Effector memory CD4-positive, alpha-beta T cell (primary cell): ENCODE data around the gene TCL1B.

ENCODE experiments used
- DNase-seq, 3 donors: peaks; one replicate each; pipeline ENCODE4 v3.0.0-alpha.2; 2020
- H3K27ac ChIP-seq: 2 replicates; pipeline ENCODE4 v1.7.0; 2013; ENCODE audit warnings: mild to moderate bottlenecking, low read length, moderate library complexity; ENCODE audit not compliant: insufficient read depth, poor library complexity, severe bottlenecking
- H3K27me3 ChIP-seq: replicated peaks from 2 replicates; pipeline ENCODE4 v1.7.0; 2013; ENCODE audit warnings: mild to moderate bottlenecking, low read length; ENCODE audit not compliant: insufficient read depth, control insufficient read depth, poor library complexity, severe bottlenecking
- H3K36me3 ChIP-seq: 2 replicates; pipeline ENCODE4 v1.7.0; 2013; ENCODE audit warnings: mild to moderate bottlenecking, low read length, moderate library complexity; ENCODE audit not compliant: control insufficient read depth, insufficient read depth
- H3K4me1 ChIP-seq: 2 replicates; pipeline ENCODE4 v1.7.0; 2013; ENCODE audit warnings: low read length, mild to moderate bottlenecking; ENCODE audit not compliant: control insufficient read depth, insufficient read depth, poor library complexity, severe bottlenecking
- H3K4me3 ChIP-seq: 2 replicates; pipeline ENCODE4 v1.7.0; 2013; ENCODE audit warnings: low read length, low read depth, mild to moderate bottlenecking; ENCODE audit not compliant: insufficient read depth, poor library complexity, severe bottlenecking
- H3K9me3 ChIP-seq: 2 replicates; pipeline ENCODE4 v1.7.0; 2013; ENCODE audit warnings: mild to moderate bottlenecking, low read length, moderate library complexity; ENCODE audit not compliant: control insufficient read depth
- total RNA-seq, 3 donors: gene quantifications; one replicate each; lab custom pipeline; 2026; lab: John Stamatoyannopoulos, UW

TCL1B gene
- total RNA-seq = 0 reads per million in 3 donors

GRCh38 chr14:95685978-95686922 lies at the start of gene TCL1B:
TSS of gene TCL1B (plus strand) at chr14:95686426. CDS start at chr14:95686468, 42 bp downstream.
- Histone ChIP-seq H3K36me3 (no peaks in the 10 kb centered on the region), H3K4me1 (no peaks in the 10 kb centered on the region)

GRCh38 chr14:95644981-95645380 lies 41.2 kb upstream of the TCL1B start:
- Histone ChIP-seq H3K36me3 (no peaks in the 10 kb centered on the region), H3K27me3 (no peaks in the 10 kb centered on the region), H3K4me3 (no peak overlapping the region), H3K27ac (no peak overlapping the region), H3K4me1 (no peaks in the 10 kb centered on the region), H3K9me3 (no peaks in the 10 kb centered on the region)
- no peak for DNase-seq

More at GRCh38 chr14:95685978-95686922, at the start of gene TCL1B:
- Histone ChIP-seq H3K27ac (no peak within 1 kb of the TSS), H3K9me3 (no peaks in the 10 kb centered on the region), H3K4me3 (no peak within 1 kb of the TSS), H3K27me3 (no peaks in the 10 kb centered on the region)
- DNase-seq = no peak

GRCh38 chr14:95645389-95645996 lies 40.7 kb upstream of the TCL1B start:
- Histone ChIP-seq H3K9me3 (no peaks in the 10 kb centered on the region), H3K36me3 (no peaks in the 10 kb centered on the region), H3K27ac (no peak overlapping the region), H3K27me3 (no peaks in the 10 kb centered on the region), H3K4me3 (no peak overlapping the region), H3K4me1 (no peaks in the 10 kb centered on the region)
- DNase-seq = no peak

- Histone ChIP-seq H3K27me3 (no peaks in the 10 kb centered on the region), H3K4me3 (no peak overlapping the region), H3K27ac (no peak overlapping the region), H3K9me3 (no peaks in the 10 kb centered on the region), H3K4me1 (no peaks in the 10 kb centered on the region), H3K36me3 (no peaks in the 10 kb centered on the region)
- DNase-seq = no peak
These were observed 38.3 kb upstream of the TCL1B start for GRCh38 chr14:95647926-95648325.

- no peaks in the 10 kb centered on the region for H3K27me3 ChIP-seq
- H3K4me3 ChIP-seq = no peak overlapping the region
- H3K9me3 ChIP-seq = no peaks in the 10 kb centered on the region
- DNase-seq = no peak
- H3K4me1 ChIP-seq = no peaks in the 10 kb centered on the region
- H3K27ac ChIP-seq = no peak overlapping the region
- no peaks in the 10 kb centered on the region for H3K36me3 ChIP-seq
These were observed 37.0 kb upstream of the TCL1B start for GRCh38 chr14:95649230-95649629.

- H3K4me1 ChIP-seq = no peaks in the 10 kb centered on the region
- H3K4me3 ChIP-seq = no peak overlapping the region
- no peaks in the 10 kb centered on the region for H3K27me3 ChIP-seq
- no peak overlapping the region for H3K27ac ChIP-seq
- H3K36me3 ChIP-seq = no peaks in the 10 kb centered on the region
- H3K9me3 ChIP-seq = no peaks in the 10 kb centered on the region
- no peak for DNase-seq
These were observed 35.2 kb upstream of the TCL1B start for GRCh38 chr14:95651028-95651427.

- no peaks in the 10 kb centered on the region for H3K27me3 ChIP-seq
- H3K9me3 ChIP-seq = no peaks in the 10 kb centered on the region
- H3K27ac ChIP-seq = no peak overlapping the region
- H3K36me3 ChIP-seq = no peaks in the 10 kb centered on the region
- H3K4me1 ChIP-seq = no peaks in the 10 kb centered on the region
- DNase-seq = no peak
- H3K4me3 ChIP-seq = no peak overlapping the region
These were observed 34.2 kb upstream of the TCL1B start for GRCh38 chr14:95651821-95652583.

GRCh38 chr14:95652690-95653089 lies 33.5 kb upstream of the TCL1B start:
- no peak overlapping the region for H3K27ac ChIP-seq
- H3K4me1 ChIP-seq = no peaks in the 10 kb centered on the region
- no peaks in the 10 kb centered on the region for H3K9me3 ChIP-seq
- H3K4me3 ChIP-seq = no peak overlapping the region
- DNase-seq = no peak
- H3K36me3 ChIP-seq = no peaks in the 10 kb centered on the region
- H3K27me3 ChIP-seq = no peaks in the 10 kb centered on the region

- no peak overlapping the region for H3K27ac ChIP-seq
- no peaks in the 10 kb centered on the region for H3K4me1 ChIP-seq
- H3K27me3 ChIP-seq = no peaks in the 10 kb centered on the region
- DNase-seq = no peak
- no peaks in the 10 kb centered on the region for H3K36me3 ChIP-seq
- no peak overlapping the region for H3K4me3 ChIP-seq
- H3K9me3 ChIP-seq = no peaks in the 10 kb centered on the region
These were observed 30.8 kb upstream of the TCL1B start for GRCh38 chr14:95655461-95655860.
